Erythroblast (primary cell): Measurements from ENCODE around the gene SPSB1.

Experiments used
- GATA1 ChIP-seq: IDR thresholded peaks from 2 replicates; pipeline ENCODE4 v1.6.1; 2011; ENCODE audit warnings: low read depth, mild to moderate bottlenecking, control low read depth, low read length, moderate library complexity
- POLR2A ChIP-seq: IDR thresholded peaks from 2 replicates; pipeline ENCODE4 v1.6.1; 2011; ENCODE audit warnings: mild to moderate bottlenecking, low read length

- no peak for TF ChIP-seq POLR2A
- no peak for TF ChIP-seq GATA1
Measured at GRCh38 chr1:9362488-9362887, 69.8 kb downstream of the SPSB1 start.
